GF-D8 (cell line): ENCODE measurements around the gene PDIK1L.
"Not testable (repeated sequence)": the region's sequence is repeated elsewhere in the genome, so short reads cannot be mapped to it uniquely, and the experiment has no call there.

ENCODE experiments used
- DNase-seq: peaks from one replicate; lab custom pipeline; 2025; lab: John Stamatoyannopoulos, UW

PDIK1L gene

DNA sequence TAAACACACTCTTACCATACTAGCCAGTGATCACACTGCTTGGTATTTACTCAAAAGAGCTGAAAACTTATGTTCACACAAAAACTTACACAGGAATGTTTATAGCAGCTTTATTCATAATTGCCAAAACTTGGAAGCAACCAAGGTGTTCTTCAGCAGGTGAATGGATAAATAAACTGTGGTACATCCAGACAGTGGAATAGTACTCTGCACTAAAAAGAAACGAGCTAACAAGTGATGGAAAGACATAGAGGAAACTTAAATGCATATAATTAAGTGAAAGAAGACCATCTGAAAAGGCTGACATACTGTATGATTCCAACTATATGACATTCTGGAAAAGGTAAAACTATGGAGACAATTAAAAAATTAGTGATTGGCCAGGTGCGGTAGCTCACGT, 20.7 kb upstream of the PDIK1L start:
- DNase-seq = no peak

- DNase-seq = no peak
These were observed 19.2 kb upstream of the PDIK1L start for GRCh38 chr1:26092422-26092821.

GRCh38 chr1:26093569-26093968, 18.1 kb upstream of the PDIK1L start:
- DNase-seq = not testable (repeated sequence)

- no peak for DNase-seq
These were observed 17.5 kb upstream of the PDIK1L start for GRCh38 chr1:26094076-26094669.

DNA sequence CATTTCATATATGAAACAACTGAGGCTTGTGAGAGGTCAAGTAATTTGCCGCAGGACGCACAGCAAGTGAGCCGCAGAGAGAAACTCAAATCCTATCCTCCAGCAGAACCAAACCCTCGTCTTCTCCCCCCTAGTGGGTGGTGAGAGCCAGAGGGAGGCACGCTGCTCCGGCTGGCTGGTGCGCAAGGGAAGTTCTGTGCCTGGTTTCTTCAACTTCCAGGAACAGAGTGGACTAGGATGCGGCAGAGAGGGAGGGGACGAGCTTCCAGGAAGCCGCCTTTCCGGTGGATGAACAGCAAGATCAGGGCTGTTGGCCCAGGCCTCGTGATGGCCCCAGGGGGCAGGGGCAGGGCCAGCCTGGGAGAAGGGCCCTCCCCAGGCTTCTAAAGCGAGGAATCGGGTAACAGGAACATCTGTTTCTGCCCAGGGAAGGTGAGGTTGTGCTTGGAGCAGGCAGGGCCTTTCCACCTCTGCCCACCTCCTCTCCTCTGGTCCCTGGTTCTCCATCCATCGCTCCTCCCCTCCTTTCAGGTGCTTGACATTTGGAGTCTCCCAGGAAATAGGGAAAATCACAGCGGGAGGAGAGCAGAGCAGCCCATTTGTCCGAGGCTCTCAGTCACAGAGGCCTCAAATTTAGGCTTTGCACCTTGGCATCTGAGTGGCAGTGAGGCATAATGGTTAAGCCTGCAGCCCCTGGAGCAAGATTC, 16.8 kb upstream of the PDIK1L start:
- DNase-seq = no peak

DNA sequence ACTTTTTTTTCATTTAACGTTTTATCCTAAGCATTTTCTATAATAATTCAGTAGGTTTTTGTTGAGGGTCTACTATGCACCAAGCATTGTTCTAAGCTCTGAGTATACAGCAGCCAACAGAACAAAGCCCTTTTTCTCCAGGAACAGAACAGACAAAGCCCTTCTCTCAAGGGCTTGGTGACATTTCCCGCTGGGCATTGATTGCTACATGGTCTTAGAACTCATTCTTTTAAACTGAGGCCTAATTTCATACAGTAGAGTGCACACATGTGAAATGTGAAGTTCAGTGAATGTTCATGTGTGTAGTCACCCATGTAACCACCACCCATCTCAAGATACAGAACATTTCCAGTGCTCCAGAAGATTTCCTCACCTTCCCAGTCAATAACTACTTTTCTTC, 15.2 kb upstream of the PDIK1L start:
- no peak for DNase-seq

GRCh38 chr1:26097696-26098095, 13.9 kb upstream of the PDIK1L start:
- no peak for DNase-seq

- no peak for DNase-seq
These were observed 13.0 kb upstream of the PDIK1L start for GRCh38 chr1:26098602-26099001.

DNA sequence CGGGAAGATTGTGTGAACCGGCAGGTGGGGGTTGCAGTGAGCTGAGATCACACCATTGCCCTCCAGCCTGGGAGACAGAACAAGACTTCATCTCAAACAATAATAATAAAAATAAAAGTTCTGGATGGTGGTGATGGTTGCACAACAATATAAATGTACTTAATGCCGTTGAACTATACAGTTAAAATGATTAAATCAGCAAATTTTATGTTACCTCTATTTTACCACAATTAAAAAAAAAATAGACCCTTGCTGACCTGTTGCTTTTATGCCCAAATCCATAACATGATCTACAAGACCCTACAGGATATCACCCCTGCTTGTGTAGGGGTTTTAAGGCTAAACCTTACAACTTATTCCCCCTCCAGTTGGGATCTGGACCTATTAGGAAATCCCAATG, 11.8 kb upstream of the PDIK1L start:
- DNase-seq = no peak

DNA sequence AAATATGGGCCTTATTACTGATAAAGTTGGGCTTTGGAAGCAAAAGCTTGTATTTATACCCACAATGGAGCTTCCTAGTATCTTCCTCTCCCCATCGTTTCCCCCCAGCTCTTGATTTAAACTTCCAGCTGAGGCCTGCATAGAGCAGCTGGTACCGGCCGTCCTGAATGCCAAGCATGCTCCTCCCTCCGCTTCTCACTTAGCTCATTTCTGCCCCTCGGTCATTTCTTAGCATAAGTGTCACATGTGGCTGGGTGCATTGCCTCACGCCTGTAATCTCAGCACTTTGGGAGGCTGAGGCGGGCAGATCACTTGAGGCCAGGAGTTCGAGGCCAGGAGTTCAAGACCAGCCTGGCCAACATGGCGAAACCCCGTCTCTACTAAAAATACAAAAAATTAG, 11.4 kb upstream of the PDIK1L start:
- not testable (repeated sequence) for DNase-seq

DNA sequence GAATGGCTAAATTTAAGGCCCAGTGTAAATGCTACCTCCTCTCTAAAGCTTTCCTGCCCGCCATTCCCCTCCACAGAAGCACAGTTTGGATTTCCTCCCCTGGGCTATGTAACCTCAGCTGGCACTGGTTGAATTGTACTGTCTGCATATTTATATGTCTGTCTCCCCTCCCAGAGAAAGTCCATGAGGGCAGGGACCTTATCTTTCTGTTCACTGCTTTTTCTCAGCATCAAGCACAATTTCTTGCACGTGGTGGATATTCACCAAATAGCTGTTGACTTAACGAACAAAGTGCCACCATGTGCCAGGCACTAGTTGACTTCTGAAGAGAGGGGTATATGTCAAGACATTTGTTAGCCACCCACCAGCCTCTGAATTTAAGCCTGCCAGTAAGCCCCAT, 9.5 kb upstream of the PDIK1L start:
- no peak for DNase-seq

DNA sequence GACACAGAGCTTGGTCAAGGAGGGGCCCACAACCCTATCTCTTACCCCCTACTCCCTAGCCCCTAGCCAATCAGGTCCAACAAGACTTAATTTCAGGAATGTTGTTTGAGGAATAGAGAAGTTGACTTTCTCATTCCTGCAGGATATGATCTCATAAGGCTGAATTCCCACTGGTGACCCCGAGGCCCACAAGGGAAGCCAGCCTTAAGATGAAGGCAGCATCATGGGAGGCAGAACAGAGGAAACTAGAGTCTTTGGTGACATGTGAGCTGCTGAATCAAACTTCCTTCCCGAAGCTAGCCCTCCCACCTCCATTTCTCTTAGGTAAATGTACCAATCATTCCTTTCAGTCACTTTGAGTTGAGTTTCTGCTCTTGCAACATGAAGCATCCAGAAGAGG, 9.1 kb upstream of the PDIK1L start:
- no peak for DNase-seq

DNA sequence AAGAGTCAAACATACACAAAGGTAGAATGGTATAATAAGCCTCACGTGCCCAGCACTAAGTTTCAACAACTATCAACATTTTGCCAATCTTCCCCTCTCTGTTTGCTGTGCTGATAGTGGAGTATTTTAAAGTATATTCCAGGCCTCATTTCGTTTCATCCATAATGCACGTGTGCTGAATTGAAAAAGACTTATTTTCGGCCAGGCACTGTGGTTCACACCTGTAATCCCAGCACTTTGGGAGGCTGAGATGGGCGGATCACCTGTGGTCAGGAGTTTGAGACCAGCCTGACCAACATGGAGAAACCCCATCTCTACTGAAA, 6.4 kb upstream of the PDIK1L start:
- not testable (repeated sequence) for DNase-seq

GRCh38 chr1:26109229-26110164, 2.1 kb upstream of the PDIK1L start:
- no peak for DNase-seq

GRCh38 chr1:26110731-26111529, 694 bp upstream of the PDIK1L start:
- peak; percentile 28 for DNase-seq

GRCh38 chr1:26112407-26112775, 767 bp downstream of the PDIK1L start:
- no peak for DNase-seq

- DNase-seq = no peak
These were observed 2.7 kb downstream of the PDIK1L start for GRCh38 chr1:26114165-26114927.

GRCh38 chr1:26119892-26120608, 8.4 kb downstream of the PDIK1L start:
- no peak for DNase-seq

DNA sequence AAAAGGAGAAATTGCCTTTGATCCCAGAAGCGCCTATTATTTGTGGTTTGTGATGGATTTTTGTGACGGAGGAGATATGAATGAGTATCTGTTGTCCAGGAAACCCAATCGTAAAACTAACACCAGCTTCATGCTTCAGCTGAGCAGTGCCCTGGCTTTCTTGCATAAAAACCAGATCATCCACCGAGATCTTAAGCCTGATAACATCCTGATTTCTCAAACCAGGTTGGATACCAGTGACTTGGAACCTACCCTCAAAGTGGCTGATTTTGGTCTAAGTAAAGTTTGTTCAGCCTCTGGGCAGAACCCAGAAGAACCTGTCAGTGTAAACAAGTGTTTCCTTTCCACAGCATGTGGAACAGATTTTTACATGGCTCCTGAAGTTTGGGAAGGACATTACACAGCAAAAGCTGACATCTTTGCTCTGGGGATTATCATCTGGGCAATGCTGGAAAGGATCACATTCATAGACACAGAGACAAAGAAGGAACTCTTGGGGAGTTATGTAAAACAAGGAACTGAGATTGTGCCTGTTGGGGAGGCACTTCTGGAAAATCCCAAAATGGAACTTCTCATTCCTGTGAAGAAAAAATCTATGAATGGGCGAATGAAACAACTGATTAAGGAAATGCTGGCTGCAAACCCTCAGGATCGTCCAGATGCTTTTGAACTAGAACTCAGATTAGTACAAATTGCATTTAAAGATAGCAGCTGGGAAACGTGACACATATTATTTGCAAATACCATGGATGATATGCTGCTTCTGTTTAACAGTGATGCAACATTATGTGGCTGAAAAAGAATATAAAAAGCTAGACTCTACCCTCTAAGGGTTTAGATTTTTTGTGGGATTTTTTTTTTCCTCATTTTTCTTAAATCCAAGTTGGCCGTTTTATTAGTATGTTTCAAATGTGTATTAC, 10.5 kb downstream of the PDIK1L start:
- DNase-seq = no peak
